ENCODE measurements around the gene ZEB1.
"Not testable (repeated sequence)": the region's sequence is repeated elsewhere in the genome, so short reads cannot be mapped to it uniquely, and the experiment has no call there.

Gene ZEB1

DNA sequence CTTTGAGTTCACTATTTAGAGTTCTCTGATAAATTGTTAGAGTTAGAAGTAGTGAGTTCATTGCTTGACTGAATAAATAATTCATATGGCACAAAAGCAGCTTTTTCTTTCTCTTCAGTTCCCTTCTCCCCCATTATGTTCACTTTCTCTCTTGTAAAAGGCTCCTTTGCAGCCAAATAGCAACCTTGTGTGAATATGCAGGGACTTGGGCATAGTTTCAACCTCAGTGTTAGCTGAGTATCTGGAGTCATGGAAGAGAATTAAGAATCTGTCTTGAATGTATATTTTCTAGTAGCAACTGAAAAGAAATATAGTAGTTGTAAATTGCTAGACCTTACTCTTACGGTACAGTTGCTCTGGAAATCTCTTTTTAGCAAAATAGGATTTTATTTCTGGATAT is 31.9 kb downstream of the ZEB1 start:
- Histone ChIP-seq H3K27me3 (replicated peaks; ENCODE audit: control insufficient read depth, insufficient read depth, low read length) (no peaks in the 10 kb centered on the region), H3K4me3 (replicated peaks; ENCODE audit: low read depth, low read length) (no peak overlapping the region), H3K36me3 (ENCODE audit: control insufficient read depth, insufficient read depth, low read length) (no peaks in the 10 kb centered on the region)
- no peak for DNase-seq (ENCODE audit: extremely low read depth, insufficient read length)
- TF ChIP-seq, protein P1, sequence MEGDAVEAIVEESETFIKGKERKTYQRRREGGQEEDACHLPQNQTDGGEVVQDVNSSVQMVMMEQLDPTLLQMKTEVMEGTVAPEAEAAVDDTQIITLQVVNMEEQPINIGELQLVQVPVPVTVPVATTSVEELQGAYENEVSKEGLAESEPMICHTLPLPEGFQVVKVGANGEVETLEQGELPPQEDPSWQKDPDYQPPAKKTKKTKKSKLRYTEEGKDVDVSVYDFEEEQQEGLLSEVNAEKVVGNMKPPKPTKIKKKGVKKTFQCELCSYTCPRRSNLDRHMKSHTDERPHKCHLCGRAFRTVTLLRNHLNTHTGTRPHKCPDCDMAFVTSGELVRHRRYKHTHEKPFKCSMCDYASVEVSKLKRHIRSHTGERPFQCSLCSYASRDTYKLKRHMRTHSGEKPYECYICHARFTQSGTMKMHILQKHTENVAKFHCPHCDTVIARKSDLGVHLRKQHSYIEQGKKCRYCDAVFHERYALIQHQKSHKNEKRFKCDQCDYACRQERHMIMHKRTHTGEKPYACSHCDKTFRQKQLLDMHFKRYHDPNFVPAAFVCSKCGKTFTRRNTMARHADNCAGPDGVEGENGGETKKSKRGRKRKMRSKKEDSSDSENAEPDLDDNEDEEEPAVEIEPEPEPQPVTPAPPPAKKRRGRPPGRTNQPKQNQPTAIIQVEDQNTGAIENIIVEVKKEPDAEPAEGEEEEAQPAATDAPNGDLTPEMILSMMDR (IDR thresholded peaks at IDR 0.05; ENCODE audit: insufficient read depth, low read length, poor library complexity, severe bottlenecking) = no peak

DNA sequence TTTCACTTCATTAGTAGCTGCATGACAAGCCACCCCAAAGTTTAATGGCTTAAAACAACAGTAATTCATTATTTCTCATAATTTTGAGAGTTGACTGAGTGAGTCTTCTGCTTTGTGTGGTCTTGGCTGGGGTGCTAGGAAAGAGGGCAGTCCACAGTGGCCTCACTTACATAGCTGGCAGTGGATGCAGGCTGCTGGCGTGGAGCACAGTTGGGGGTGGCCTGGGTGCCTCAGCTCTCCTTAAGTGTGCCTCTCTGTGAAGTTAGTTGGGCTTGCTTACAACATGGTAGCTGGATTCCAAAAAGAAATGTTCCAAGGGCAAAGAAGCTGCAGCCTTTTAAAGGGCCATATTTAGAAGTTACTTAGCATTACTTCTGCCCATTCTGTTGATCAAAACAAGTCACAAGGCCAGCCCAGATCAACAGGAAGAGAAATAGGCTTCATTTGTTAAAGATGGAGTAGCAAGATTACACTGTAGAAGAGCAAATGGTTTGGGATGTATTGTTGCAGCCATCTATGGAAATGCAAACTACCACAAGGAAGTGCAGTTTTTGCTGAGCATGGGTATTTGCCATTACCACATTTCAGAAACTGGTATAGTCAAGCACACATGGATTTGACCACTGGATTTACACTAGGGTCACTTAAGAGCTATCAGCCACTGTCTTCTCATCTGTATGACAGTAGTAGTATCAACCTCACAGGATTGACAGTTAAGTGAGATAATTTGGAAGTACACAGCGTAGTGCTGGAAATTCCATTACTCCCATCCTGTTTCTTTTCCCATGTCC is 33.6 kb downstream of the ZEB1 start:
- no peak for DNase-seq (ENCODE audit: extremely low read depth, insufficient read length)
- Histone ChIP-seq H3K4me3 (replicated peaks; ENCODE audit: low read depth, low read length) (no peak overlapping the region), H3K36me3 (ENCODE audit: control insufficient read depth, insufficient read depth, low read length) (no peaks in the 10 kb centered on the region), H3K27me3 (replicated peaks; ENCODE audit: control insufficient read depth, insufficient read depth, low read length) (no peaks in the 10 kb centered on the region)
- TF ChIP-seq, protein P1 (IDR thresholded peaks at IDR 0.05; ENCODE audit: insufficient read depth, low read length, poor library complexity, severe bottlenecking) = no peak

DNA sequence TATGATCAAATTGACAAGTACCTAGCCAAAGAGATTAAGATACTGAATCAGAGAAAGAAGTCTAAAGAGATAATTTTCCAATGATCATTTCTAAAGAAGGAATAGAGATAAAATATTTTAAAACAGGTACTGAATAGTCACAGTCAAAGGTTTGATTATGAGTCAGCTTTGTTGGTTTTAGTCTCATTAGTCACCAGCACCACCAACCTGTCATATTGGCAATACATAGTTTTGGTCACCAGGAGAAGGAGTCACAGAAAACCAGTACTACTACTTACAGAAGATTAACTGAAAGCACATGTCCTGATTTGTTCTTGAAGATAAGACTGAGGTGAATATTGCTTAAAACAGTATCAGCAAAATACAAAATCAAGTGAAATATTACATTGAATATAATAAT is 34.6 kb downstream of the ZEB1 start:
- peak; percentile 65 for DNase-seq (ENCODE audit: extremely low read depth, insufficient read length)
- no peaks in the 10 kb centered on the region for H3K36me3 ChIP-seq (ENCODE audit: control insufficient read depth, insufficient read depth, low read length)
- H3K27me3 ChIP-seq (replicated peaks; ENCODE audit: control insufficient read depth, insufficient read depth, low read length) = no peaks in the 10 kb centered on the region
- H3K4me3 ChIP-seq (replicated peaks; ENCODE audit: low read depth, low read length) = no peak overlapping the region
- TF ChIP-seq, protein P1 (IDR thresholded peaks at IDR 0.05; ENCODE audit: insufficient read depth, low read length, poor library complexity, severe bottlenecking) = peak; percentile 25

GRCh38 chr10:31358688-31359330 is 39.8 kb downstream of the ZEB1 start:
- Histone ChIP-seq H3K36me3 (ENCODE audit: control insufficient read depth, insufficient read depth, low read length) (no peaks in the 10 kb centered on the region; the same call in none of the 2 replicates), H3K4me3 (replicated peaks; ENCODE audit: low read depth, low read length) (no peak overlapping the region), H3K27me3 (replicated peaks; ENCODE audit: control insufficient read depth, insufficient read depth, low read length) (no peaks in the 10 kb centered on the region)
- no peak for DNase-seq (ENCODE audit: extremely low read depth, insufficient read length)
- TF ChIP-seq, protein P1 (IDR thresholded peaks at IDR 0.05; ENCODE audit: insufficient read depth, low read length, poor library complexity, severe bottlenecking) = no peak

- TF ChIP-seq, protein P1 (IDR thresholded peaks at IDR 0.05; ENCODE audit: insufficient read depth, low read length, poor library complexity, severe bottlenecking) = no peak
- H3K27me3 ChIP-seq (replicated peaks; ENCODE audit: control insufficient read depth, insufficient read depth, low read length) = no peaks in the 10 kb centered on the region
- no peak overlapping the region for H3K4me3 ChIP-seq (replicated peaks; ENCODE audit: low read depth, low read length)
- DNase-seq (ENCODE audit: extremely low read depth, insufficient read length) = no peak
- no peaks in the 10 kb centered on the region; the same call in none of the 2 replicates for H3K36me3 ChIP-seq (ENCODE audit: control insufficient read depth, insufficient read depth, low read length)
Measured at GRCh38 chr10:31359979-31360378, 41.0 kb downstream of the ZEB1 start.

- not testable (repeated sequence) for H3K36me3 ChIP-seq (ENCODE audit: control insufficient read depth, insufficient read depth, low read length); H3K4me3 ChIP-seq (replicated peaks; ENCODE audit: low read depth, low read length); H3K27me3 ChIP-seq (replicated peaks; ENCODE audit: control insufficient read depth, insufficient read depth, low read length); DNase-seq (ENCODE audit: extremely low read depth, insufficient read length)
Measured at GRCh38 chr10:31361475-31361874, 42.5 kb downstream of the ZEB1 start.

Measured in GM06990 (cell line).